HCT116 (cell line): ENCODE data around the gene FAM20C. TPM values are rescaled to one million over a fixed set of nuclear protein-coding genes. Genes with fewer than 3 reads are reported as not detected.

Experiments
- ATAC-seq: fragments of 200-7000 bp; cut with Tn5 transposase; 2 replicates; pipeline ENCODE4 v1.9.1; 2020; ENCODE audit warnings: mild to moderate bottlenecking, moderate library complexity
- BruUV-seq: library from RNA; stranded (reverse); fragments of 400-500 nt; replicated peaks from 2 replicates; lab custom pipeline; 2021; lab: Mats Ljungman, UMichigan
- CTCF ChIA-PET: fragments of 300-600 bp; sonication (Branson Sonifier 250); formaldehyde crosslinking; loops from one replicate; lab custom pipeline; 2021; ENCODE audit warnings: antibody characterized with exemption; lab: Charles Lee
- POLR2A ChIA-PET: fragments of 300-600, 350-600 bp; sonication (Branson Sonifier 250); formaldehyde crosslinking; loops from one replicate; lab custom pipeline; 2021; ENCODE audit warnings: antibody characterized with exemption; lab: Charles Lee
- RAD21 ChIA-PET, 2 experiments: fragments of 300-600 bp; sonication (Branson Sonifier 250); formaldehyde crosslinking; loops; one replicate each; lab custom pipeline; 2023; ENCODE audit warnings: low total read pairs in 2 of 2; ENCODE audit not compliant: uncharacterized antibody in 2 of 2, unreplicated experiment in 2 of 2, low non-redundant PET in 1 of 2; lab: Charles Lee
- DNase-seq: peaks from one replicate; pipeline ENCODE4 v3.0.0-alpha.2; 2010; ENCODE audit warnings: low read depth, low spot score
- H2AFZ ChIP-seq: fragments of 200-600 bp; shearing (Covaris generic), sonication (generic); 2 replicates; pipeline ENCODE4 v1.6.1; 2017; ENCODE audit warnings: low read depth, mixed run types, mixed read lengths, antibody characterized with exemption, low read length; ENCODE audit not compliant: poor library complexity, severe bottlenecking
- H3K27ac ChIP-seq: 2 replicates; pipeline ENCODE4 v1.5.1; 2012; ENCODE audit warnings: low read depth, low read length
- H3K27me3 ChIP-seq: fragments of 200-600 bp; sonication (generic); 2 replicates; pipeline ENCODE4 v1.6.1; 2016; ENCODE audit warnings: mixed run types, low read length, mixed read lengths; ENCODE audit not compliant: insufficient read depth
- H3K36me3 ChIP-seq, 2 experiments: fragments of 200-500 bp in 1 of 2; fragments of 200-600 bp in 1 of 2; sonication (Bioruptor generic) in 1 of 2; sonication (generic) in 1 of 2; 2 replicates each; pipeline versions ENCODE4 v1.5.1 to v1.6.1; 2014 to 2016; ENCODE audit warnings: low read length in 2 of 2, inconsistent platforms in 1 of 2, mixed read lengths in 1 of 2, mixed run types in 1 of 2; ENCODE audit not compliant: insufficient read depth in 2 of 2, control insufficient read depth in 1 of 2
- H3K4me1 ChIP-seq, 2 experiments: fragments of 200-600 bp in 1 of 2; sonication (generic) in 1 of 2; 2 replicates each; pipeline versions ENCODE4 v1.5.1 to v1.6.1; 2012 to 2017; ENCODE audit warnings: low read length in 2 of 2, inconsistent platforms in 1 of 2, mild to moderate bottlenecking in 1 of 2, mixed read lengths in 1 of 2, mixed run types in 1 of 2, moderate library complexity in 1 of 2; ENCODE audit not compliant: insufficient read depth in 2 of 2, control insufficient read depth in 1 of 2
- H3K4me2 ChIP-seq: fragments of 200-600 bp; sonication (generic); 2 replicates; pipeline ENCODE4 v1.6.1; 2017; ENCODE audit warnings: mixed run types, low read length, mixed read lengths
- H3K4me3 ChIP-seq, 2 experiments: fragments of 200-600 bp in 1 of 2; sonication (generic) in 1 of 2; replicated peaks in 1 of 2; 2 replicates each; pipeline ENCODE4 v1.5.1; 2011 to 2016; ENCODE audit warnings: low read length in 2 of 2, control low read depth in 1 of 2, low read depth in 1 of 2, mild to moderate bottlenecking in 1 of 2, mixed read lengths in 1 of 2, mixed run types in 1 of 2
- H3K79me2 ChIP-seq: fragments of 200-600 bp; sonication (generic); 2 replicates; pipeline ENCODE4 v1.6.1; 2017; ENCODE audit warnings: mild to moderate bottlenecking, mixed run types, low read length, moderate library complexity, mixed read lengths; ENCODE audit not compliant: insufficient read depth
- H3K9ac ChIP-seq: fragments of 200-600 bp; sonication (generic); 2 replicates; pipeline ENCODE4 v1.6.1; 2016; ENCODE audit warnings: low read length, mixed read lengths
- H3K9me2 ChIP-seq: fragments of 200-600 bp; sonication (generic), shearing (Covaris generic); 2 replicates; pipeline ENCODE4 v1.6.1; 2017; ENCODE audit warnings: mixed run types, mild to moderate bottlenecking, moderate library complexity; ENCODE audit not compliant: insufficient read depth
- H3K9me3 ChIP-seq, 2 experiments: fragments of 200-500 bp in 1 of 2; fragments of 200-600 bp in 1 of 2; sonication (Bioruptor generic) in 1 of 2; sonication (generic) in 1 of 2; 2 replicates each; pipeline ENCODE4 v1.6.1; 2014 to 2017; ENCODE audit warnings: low read length in 2 of 2, mixed read lengths in 2 of 2, inconsistent platforms in 1 of 2, low read depth in 1 of 2, mild to moderate bottlenecking in 1 of 2, mixed run types in 1 of 2, moderate library complexity in 1 of 2; ENCODE audit not compliant: control insufficient read depth in 1 of 2, insufficient read depth in 1 of 2
- H4K20me1 ChIP-seq: fragments of 200-600 bp; sonication (generic), shearing (Covaris generic); 2 replicates; pipeline ENCODE4 v1.6.1; 2017; ENCODE audit warnings: mixed run types, mild to moderate bottlenecking, moderate library complexity; ENCODE audit not compliant: insufficient read depth
- ATF3 ChIP-seq: IDR thresholded peaks from 2 replicates; pipeline ENCODE4 v1.6.1; 2012
- CBX3 ChIP-seq: IDR thresholded peaks from 2 replicates; pipeline ENCODE4 v1.6.1; 2012; ENCODE audit warnings: low read depth
- CTCF ChIP-seq, 3 experiments: fragments of 200-600 bp in 1 of 3; sonication (generic) in 1 of 3; IDR thresholded peaks in 2 of 3; conservative IDR thresholded peaks in 1 of 3; 2 replicates each; pipeline ENCODE4 v1.5.1; 2012 to 2017; ENCODE audit warnings: low read depth in 2 of 3, low read length in 2 of 3, antibody characterized with exemption in 1 of 3, borderline replicate concordance in 1 of 3, control low read depth in 1 of 3, mild to moderate bottlenecking in 1 of 3, mixed read lengths in 1 of 3, mixed run types in 1 of 3, moderate library complexity in 1 of 3; ENCODE audit not compliant: insufficient read depth in 1 of 3
- ELF1 ChIP-seq: IDR thresholded peaks from 2 replicates; pipeline ENCODE4 v1.6.1; 2012; ENCODE audit warnings: low read depth, borderline replicate concordance
- POLR2A ChIP-seq: IDR thresholded peaks from 2 replicates; pipeline ENCODE4 v1.7.0; 2011; ENCODE audit warnings: borderline replicate concordance; ENCODE audit not compliant: insufficient read depth, insufficient read length; ENCODE audit errors: extremely low read depth
- RAD21 ChIP-seq: IDR thresholded peaks from 2 replicates; pipeline ENCODE4 v1.6.1; 2012; ENCODE audit warnings: low read depth, mild to moderate bottlenecking
- SIN3A ChIP-seq: IDR thresholded peaks from 2 replicates; pipeline ENCODE4 v1.6.1; 2012; ENCODE audit warnings: low read depth
- SP1 ChIP-seq: IDR thresholded peaks from 2 replicates; pipeline ENCODE4 v1.6.1; 2012; ENCODE audit warnings: low read depth
- TCF7L2 ChIP-seq: IDR thresholded peaks from 2 replicates; pipeline ENCODE4 v1.7.0; 2011; ENCODE audit warnings: borderline replicate concordance, inconsistent platforms; ENCODE audit not compliant: insufficient read depth, insufficient read length; ENCODE audit errors: extremely low read depth
- YY1 ChIP-seq: IDR thresholded peaks from 2 replicates; pipeline ENCODE4 v1.6.1; 2011; ENCODE audit warnings: low read length, low read depth, moderate library complexity, mild to moderate bottlenecking; ENCODE audit not compliant: insufficient replicate concordance; ENCODE audit errors: extremely low read depth
- ZNF274 ChIP-seq: fragments of 200-500 bp; sonication (Bioruptor generic); IDR thresholded peaks from 2 replicates; pipeline ENCODE4 v1.6.1; 2014; ENCODE audit warnings: mild to moderate bottlenecking, low read depth, low read length, inconsistent platforms
- intact Hi-C: fragments of 100-400 bp; cut with micrococcal nuclease; formaldehyde crosslinking; loops from 2 replicates; pipeline ENCODE4 v1.10.0; 2022
- total RNA-seq: library from RNA; stranded (reverse); gene quantifications from one replicate; pipeline ENCODE4 v1.2.1, GENCODE V29; 2021; ENCODE audit not compliant: unreplicated experiment
- TF ChIP-seq, protein P1 (sequence below): IDR thresholded peaks from 2 replicates; pipeline ENCODE4 v1.6.1; 2012; ENCODE audit warnings: low read depth
- TF ChIP-seq, protein P2 (sequence below): IDR thresholded peaks from 2 replicates; pipeline ENCODE4 v1.6.1; 2012

FAM20C gene
- total RNA-seq, 1 experiment from 2014 or later: 27.1 TPM

DNA sequence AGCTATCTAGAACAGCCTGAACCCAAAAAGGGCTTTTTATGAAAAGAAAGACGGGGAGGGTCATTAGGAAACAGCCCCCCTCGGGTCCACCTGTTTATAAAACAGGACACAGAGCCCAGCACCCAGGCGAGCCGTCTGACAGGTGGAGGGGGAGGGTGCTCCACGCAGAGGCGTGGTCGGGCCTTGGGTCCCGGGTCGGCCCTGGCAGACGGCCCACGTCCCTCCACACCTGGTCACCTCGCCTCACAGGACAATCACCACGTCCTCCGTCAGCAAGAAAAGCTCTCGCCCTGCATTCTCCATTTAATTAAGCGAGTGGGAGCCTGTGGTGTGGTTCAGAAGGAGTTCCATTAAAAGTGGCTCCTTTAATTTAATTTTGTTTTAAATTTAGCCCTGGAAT lies 55.3 kb downstream of the FAM20C start:
- H3K36me3 ChIP-seq: no peaks in the 10 kb centered on the region; a peak in 1 of 4 replicates
- DNase-seq: no peak
- no peaks in the 10 kb centered on the region for H3K27me3 ChIP-seq
- ChIA-PET CTCF (no interaction called here), RAD21 (no interaction called here), POLR2A (no interaction called here)
- BruUV-seq: no TSS peak
- H3K4me2 ChIP-seq: no peak overlapping the region
- no peak for TF ChIP-seq TCF7L2
- no peak for TF ChIP-seq POLR2A
- TF ChIP-seq SP1: no peak
- TF ChIP-seq CTCF (IDR thresholded peaks at IDR 0.05 in 2 of 3, conservative IDR thresholded peaks at IDR 0.05 in 1 of 3; ENCODE audit: borderline replicate concordance in 1 of 3, insufficient read depth in 1 of 3, low read depth in 2 of 3, low read length in 2 of 3): no peak
- no peak for TF ChIP-seq ATF3
- TF ChIP-seq RAD21: no peak
- no peak for TF ChIP-seq ELF1
- TF ChIP-seq ZNF274: no peak
- TF ChIP-seq CBX3: no peak
- no peak for TF ChIP-seq YY1
- TF ChIP-seq, protein P1, sequence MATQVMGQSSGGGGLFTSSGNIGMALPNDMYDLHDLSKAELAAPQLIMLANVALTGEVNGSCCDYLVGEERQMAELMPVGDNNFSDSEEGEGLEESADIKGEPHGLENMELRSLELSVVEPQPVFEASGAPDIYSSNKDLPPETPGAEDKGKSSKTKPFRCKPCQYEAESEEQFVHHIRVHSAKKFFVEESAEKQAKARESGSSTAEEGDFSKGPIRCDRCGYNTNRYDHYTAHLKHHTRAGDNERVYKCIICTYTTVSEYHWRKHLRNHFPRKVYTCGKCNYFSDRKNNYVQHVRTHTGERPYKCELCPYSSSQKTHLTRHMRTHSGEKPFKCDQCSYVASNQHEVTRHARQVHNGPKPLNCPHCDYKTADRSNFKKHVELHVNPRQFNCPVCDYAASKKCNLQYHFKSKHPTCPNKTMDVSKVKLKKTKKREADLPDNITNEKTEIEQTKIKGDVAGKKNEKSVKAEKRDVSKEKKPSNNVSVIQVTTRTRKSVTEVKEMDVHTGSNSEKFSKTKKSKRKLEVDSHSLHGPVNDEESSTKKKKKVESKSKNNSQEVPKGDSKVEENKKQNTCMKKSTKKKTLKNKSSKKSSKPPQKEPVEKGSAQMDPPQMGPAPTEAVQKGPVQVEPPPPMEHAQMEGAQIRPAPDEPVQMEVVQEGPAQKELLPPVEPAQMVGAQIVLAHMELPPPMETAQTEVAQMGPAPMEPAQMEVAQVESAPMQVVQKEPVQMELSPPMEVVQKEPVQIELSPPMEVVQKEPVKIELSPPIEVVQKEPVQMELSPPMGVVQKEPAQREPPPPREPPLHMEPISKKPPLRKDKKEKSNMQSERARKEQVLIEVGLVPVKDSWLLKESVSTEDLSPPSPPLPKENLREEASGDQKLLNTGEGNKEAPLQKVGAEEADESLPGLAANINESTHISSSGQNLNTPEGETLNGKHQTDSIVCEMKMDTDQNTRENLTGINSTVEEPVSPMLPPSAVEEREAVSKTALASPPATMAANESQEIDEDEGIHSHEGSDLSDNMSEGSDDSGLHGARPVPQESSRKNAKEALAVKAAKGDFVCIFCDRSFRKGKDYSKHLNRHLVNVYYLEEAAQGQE: no peak
- TF ChIP-seq SIN3A: no peak
- TF ChIP-seq, protein P2, sequence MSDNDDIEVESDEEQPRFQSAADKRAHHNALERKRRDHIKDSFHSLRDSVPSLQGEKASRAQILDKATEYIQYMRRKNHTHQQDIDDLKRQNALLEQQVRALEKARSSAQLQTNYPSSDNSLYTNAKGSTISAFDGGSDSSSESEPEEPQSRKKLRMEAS: no peak
- H3K4me3 ChIP-seq: no peak overlapping the region
- no peaks in the 10 kb centered on the region for H3K9me3 ChIP-seq
- H3K4me1 ChIP-seq: no peaks in the 10 kb centered on the region
- H2AFZ ChIP-seq: no peak overlapping the region
- ATAC-seq: no peak
- H3K9ac ChIP-seq: no peak overlapping the region
- no peaks in the 10 kb centered on the region for H3K79me2 ChIP-seq
- no peak overlapping the region for H3K27ac ChIP-seq
- H3K9me2 ChIP-seq: no peaks in the 10 kb centered on the region
- intact Hi-C loops: no loop called here
- no peaks in the 10 kb centered on the region for H4K20me1 ChIP-seq
